HG03378 (cell line): ENCODE measurements around the gene VSTM2L.
"Not testable (repeated sequence)": the region's sequence is repeated elsewhere in the genome, so short reads cannot be mapped to it uniquely, and the experiment has no call there.

Experiments used
- ATAC-seq: cut with Tn5 transposase; IDR thresholded peaks from one replicate; pipeline ENCODE4 v1.9.1; 2021; ENCODE audit warnings: mild to moderate bottlenecking, moderate library complexity; ENCODE audit not compliant: unreplicated experiment

VSTM2L gene

DNA sequence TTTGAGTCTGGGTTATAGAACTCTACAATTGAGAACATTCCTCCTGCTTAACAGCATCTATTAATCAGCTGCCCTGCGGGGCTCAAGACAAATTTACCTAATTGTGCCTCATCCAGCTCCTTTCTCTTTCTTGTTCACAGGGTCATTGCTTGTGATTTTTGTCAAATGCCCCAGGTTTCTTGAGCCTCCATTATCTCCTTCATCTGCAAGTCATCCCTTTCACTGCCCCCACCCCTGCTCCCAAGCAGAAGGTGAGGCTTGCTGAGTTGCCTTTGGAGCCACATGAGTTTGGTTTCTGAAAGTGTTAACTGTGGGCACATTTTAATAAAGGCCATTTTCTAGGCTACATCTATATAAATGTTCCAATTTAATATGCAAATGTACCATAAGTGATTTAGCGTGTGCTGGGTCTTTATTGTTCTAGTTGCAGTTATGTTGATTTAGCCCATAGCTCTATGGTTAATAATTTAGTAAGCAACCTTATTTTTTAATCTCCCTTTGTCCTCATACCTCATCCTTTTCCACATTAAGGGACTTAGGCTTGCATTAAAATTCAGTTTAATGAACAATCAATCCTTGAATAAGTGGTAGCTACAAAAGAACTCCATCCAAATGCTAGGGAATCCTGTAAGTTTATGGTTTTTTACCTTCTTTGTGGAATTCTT lies 56.1 kb downstream of the VSTM2L start:
- ATAC-seq: no peak

DNA sequence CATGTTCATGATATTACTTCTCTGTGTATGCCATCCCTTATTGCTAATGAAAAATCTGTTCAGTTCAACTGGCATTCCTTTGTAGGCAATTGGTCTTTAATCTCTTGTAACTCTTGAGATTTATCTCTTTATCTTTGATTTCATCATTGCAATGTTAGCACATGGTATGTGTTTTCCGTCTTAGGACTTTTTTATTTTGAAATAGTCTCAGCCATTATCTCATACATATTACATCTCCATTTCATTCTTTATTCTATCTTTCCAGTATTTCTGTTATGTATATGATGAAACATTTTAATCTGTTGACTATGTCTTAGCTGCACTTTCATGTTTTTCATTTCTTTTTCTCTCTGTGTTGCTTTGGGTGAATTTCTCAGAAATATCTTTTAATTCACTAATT lies 58.1 kb downstream of the VSTM2L start:
- no peak for ATAC-seq

DNA sequence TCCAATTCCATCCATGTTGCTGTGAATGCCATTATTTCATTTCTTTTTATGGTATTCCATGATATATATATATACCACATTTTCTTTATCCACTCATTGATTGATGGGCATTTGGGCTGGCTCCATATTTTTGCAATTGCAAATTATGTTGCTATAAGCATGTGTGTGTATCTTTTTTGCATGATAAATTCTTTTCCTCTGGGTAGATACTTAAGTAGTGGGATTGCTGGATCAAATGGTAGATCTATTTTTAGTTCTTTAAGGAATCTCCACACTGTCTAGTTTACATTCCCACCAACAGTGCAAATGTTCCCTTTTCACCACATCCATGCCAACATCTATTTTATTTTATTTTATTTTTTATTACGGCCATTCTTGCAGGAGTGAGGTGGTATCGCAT lies 60.6 kb downstream of the VSTM2L start:
- not testable (repeated sequence) for ATAC-seq

DNA sequence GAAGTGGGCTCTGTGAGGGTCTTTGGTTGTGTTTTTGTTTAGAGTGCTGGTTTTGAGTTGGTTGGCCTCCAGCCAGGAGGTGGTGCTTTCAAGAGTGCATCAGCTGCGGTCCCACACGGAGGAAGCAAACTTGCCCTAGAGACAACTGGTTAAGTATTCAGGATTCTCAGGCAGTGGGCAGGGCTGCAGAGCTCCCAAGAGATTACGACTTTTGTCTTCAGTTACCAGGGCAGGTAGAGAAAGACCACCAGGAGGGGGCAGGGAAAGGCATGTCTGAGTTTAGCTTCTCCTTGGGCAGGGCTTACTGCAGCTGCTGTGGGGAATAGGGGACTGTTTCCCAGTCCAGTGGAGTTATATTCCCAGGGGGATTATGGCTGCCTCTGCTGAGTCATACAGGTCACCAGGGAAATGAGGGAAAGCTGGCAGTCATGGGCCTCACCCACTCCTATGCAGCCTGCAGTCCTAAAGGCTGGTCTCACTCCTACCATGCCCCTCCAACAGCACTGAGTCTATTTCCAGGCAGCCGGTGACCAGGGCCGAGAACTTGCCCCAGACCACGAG lies 66.0 kb downstream of the VSTM2L start:
- no peak for ATAC-seq

DNA sequence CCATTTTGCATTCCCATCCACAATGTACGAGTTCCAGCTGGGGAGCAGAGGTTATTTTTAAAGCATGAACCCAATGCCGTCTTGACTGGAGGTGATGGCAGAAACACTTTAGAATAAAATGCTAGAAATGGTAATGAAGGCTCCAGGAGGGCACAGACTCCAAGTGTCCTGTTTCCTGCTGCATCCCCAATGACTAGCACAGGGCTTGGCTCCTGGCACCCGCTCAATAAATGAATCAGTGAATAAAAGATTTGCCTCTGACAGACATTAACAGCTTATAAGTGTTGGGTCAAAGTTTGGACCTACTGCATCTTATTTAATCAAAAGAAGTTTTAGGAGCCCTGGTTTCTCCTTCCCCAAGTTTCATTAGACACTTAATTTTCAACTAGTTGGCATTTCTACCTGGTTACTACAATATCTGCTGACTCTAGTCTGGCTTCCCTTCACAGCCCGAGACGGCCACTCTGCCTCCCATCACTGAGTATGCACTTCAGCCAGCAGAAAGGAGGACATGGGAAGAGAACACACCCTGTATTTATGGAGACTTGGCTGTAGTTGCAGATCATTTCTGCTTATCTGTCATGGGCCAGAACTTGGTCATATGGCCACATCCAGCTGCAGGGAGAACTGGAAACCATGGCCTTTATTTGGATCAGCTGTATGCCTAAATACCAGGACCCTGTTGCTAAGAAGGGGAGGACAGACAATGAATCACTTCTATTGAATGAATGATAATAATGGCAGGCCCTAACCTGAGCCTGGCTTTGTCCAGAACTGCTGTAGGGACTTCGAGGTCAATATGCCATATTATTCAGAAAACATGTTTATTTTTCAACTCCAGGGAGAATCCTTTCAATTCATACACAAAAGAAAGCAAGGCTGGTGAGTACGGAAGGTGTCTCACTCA lies 67.3 kb downstream of the VSTM2L start:
- ATAC-seq: no peak

DNA sequence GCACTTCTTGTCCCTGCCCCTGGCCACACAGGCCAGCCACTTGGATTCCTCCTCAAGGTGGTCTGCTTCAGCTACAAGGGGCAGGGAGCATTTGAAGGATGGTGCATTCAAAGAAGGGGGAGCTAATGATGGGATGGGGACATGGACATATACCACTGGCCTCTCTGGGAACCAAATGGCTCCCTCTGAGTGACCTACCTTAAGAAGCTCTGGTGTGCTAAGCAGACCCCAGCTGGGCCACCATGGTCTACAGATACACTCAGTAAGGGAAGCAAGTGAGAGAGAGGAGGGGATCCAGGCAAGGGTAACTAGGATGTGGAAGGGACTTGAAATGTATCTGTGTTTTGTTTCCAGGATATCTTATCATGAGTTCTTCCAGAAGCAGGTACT lies 67.9 kb downstream of the VSTM2L start:
- no peak for ATAC-seq

DNA sequence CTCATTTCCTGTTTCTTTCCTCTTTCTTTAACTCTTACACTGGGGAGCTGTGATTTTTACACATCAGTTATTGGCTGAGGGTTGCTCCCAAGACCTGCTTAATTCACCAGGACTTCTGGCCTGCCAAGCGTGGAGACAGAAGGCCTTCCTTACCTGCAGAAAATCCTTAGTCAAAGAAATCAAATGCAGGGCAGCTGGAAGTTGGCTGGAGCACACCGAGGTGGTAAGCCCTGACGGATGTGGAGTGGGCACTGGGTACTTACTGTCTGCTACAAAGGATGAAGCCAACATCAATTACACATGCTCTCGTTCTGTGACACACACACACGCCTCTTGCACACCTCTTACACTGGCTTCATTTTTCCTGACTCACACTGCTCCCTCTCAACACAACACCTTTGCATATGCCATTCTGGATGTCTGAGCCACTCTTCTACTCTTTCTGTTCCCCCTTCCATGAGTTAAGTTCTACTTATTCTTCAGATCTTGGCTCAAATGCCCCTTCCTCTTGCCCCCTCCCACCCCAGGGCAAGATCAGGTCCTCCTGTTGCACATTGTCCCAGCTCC lies 68.7 kb downstream of the VSTM2L start:
- no peak for ATAC-seq

DNA sequence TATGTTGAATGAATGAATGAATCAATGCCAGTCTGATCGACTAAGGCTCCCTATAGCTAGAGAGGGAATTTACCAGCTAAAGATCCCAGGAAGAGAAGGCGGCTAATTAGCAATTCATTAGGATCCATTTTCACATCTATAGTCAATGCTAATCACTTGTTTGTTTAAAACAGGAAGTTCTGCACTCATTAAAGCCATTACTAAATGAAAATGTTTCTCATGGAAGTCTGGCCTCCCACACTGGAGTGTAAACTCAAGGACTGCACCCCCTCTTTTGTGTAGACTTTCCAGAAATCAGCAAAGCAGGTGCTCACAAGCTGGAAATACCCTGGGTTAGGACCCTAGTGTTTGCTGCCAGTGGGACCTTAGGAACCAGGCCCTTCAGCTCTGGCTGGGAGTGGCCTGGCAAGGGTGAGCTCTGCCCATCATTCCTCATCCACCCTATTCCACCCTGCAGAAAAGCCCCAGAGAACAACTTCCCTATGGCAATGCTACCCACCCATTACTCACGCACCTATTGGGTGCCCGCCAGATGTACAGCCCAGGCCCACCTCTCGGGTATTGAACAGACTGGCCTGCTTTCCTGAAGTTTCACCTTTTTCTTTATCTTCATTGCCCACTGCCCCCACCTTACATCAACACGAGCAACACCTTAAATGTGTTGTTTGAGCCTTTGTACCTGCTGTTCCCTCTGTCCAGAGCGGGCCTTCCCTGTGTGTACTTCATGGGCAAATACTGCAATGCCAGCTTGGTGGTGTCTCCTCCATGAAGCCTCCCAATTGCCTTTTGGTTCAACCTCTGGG lies 69.5 kb downstream of the VSTM2L start:
- no peak for ATAC-seq

DNA sequence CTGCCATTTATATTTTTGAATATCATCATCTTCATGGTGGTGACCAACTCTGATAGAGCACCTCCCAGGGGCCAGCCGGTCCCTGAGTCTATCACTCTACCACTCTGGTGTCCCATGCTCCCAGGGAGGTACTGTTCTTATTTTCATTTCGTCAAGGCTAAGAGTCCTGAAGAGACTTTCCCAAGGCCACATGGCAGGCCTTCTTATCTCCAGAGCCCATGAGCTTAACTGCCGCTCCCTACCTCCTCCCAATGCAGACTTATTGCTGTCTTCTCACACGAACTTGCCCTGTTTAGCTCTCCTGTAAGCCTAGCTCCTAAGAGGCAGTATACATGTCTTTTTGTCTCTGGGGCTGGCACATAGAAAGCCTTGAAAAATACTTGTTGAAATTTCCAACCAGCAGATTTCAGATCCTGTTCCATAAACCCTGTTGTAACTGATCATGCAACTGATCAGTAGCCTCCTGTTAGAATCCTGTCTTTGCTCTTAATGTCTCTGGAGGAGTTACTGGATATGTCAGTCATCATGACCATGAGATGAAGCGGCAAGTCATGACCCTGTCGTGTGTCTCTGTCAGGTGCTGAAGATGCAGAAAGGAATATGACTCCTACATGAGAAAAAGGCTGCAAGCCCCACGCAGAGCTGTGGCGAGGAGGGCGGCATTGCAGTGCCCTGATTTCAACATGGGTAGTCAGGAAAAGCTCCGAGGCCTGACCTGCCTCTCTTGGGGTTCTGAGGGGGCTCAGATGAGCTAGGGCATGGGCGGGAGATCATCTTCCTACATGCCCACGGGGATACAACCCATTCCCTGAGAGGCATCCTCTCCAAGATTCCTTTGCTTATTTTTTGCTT lies 70.4 kb downstream of the VSTM2L start:
- no peak for ATAC-seq

DNA sequence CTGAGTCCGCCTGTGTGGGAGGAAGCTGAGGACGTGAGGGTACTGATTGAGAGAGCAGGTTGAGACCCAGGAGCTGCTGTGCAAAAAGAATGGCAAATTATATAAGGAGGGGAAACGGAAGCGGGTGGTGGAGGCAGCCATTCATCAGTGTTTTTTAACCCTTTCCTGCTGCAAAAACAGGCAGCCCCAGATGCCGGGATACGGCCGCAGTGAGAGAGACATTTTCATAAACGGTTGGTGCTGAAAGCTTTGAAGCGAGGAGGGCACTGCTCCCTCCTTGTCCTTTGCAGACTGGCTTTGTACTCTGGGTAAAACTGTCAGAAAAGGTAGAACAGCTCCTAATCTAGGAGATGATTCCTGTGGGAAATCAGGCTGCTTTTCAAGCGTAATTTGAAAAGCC lies 74.0 kb downstream of the VSTM2L start:
- ATAC-seq: no peak

DNA sequence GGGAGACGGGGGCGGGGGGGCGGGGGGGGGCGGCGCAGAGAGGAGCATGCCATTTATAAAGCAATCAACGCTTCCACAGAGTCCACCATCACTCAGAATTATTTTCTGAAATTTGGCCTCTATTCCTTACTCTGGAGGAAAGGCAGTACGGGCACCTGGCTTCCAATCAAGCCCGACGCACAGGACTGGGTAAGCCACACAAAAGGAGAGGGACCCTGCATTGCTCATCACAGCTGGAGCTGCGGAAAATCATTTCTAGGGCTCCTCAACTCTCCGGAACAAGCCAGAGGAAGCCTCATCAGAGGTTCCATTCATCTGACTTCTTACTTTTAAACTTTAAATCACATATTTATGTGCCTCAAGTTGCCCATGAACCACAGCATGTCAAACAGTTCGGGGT lies 74.4 kb downstream of the VSTM2L start:
- no peak for ATAC-seq

DNA sequence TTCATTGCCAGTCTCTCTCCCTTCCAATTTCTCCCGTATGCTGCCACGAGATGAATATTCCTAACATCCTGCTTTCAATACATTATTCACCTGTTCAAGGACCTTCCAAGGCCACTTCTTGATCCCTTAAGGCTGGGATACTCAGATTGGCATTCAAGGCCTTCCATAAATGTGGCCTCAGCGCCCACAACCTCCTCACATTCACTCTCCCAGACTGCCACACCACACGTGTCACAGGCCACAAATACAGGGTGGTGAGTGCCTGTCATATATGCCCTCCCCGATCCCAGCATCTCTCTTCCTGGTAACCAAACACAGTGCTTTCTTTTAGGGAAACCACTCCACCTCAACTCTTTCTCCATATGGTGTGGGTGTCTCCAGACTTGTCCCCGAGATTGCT lies 74.9 kb downstream of the VSTM2L start:
- no peak for ATAC-seq

DNA sequence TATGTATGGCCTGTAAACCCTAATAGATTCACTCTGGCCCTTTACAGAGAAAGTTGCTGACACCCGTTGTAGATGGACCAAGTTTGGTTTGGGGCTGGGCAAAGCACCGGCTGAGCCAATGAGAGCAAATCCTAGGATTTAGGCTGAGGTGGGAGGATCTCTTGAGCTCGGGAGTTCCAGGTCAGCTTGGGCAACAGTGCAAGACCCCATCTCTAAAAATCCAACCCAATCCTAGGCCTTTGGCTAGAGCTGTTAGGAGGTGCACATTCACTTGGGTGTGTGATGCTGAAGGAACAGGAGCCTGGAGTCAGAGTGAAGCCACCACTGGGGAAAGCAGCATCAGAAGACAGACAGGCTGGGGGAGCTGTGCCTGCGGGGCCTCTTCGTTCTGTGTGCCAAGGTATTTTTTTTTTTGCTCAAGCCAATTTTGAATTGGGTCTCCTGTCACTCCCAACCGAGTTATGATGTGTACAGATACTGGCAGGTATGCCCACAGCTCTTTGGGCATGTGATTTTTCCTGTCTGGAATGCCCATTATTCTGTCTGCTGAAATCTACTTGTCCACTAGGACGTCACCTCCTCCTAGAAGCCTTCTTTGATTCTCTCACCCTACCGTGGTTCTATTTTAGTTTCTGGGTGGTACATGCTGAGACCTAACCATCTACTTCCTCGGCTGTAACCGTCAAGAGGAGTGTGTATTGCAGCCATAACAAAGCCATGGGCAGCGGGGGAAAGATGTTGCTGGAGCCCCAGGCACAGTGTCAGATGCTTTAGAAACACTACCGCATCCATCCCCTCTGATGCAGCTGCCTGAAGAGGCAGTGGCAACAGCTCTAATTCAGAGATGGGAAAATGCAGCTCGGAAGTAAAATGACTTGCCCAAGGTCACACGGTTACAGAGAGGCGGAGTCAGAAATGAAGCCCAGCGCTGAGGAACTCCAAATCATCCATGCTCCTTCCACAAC lies 76.4 kb downstream of the VSTM2L start:
- no peak for ATAC-seq

DNA sequence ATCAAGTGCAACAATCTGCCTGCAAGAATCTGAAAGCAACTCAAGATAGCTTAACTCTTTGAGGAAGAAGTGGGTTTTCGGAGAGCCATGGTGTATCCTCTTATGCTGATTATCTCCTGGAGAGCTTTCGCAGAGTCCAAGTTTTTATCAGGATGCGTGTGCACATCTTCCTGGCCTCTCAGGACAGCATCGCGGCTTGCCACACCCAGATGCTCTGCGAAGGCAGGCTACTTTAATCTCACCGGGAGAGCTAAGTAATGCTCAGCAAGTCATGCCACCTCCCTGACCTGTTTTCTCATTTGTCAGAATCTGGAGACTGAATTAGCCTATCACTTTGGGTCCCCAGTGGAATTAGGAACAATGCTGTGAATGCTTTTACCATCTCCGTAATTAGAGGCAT lies 77.5 kb downstream of the VSTM2L start:
- no peak for ATAC-seq

DNA sequence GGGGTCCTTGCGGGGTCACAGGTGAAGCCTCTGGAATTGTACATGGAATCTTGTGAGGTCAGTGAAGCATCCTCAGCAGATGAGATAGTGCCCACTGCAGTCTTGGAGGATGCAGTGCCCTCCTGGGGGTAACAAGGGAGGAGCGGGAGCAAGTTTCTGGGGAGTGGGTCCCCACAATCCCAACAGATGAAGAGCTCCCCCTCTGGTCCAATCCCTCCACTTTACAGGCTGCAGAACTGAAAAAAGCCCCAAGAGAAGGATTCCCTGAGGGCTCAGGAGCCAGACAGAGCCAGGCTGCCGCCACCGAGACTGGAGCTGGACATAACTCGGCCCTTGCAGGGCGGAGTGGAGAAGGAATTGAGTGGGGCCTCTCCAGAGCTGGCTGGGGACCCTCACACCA lies 77.9 kb downstream of the VSTM2L start:
- ATAC-seq: no peak

DNA sequence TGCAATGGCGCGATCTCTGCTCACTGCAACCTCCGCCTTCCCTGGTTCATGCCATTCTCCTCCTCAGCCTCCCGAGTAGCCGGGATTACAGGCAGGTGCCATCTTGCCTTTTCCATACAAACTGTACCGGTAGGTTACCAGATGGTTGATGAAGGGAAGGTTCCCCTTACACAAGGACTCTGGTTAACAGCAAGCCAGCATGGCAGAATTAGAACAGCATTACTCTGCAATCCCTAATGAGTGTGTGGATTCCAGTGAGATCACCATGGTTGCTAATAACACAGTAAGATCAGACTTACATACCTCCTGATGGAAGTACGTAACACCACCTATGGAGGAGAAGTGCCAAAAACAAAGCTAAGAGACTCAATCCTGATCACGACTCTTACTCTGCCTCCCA lies 78.6 kb downstream of the VSTM2L start:
- no peak for ATAC-seq

DNA sequence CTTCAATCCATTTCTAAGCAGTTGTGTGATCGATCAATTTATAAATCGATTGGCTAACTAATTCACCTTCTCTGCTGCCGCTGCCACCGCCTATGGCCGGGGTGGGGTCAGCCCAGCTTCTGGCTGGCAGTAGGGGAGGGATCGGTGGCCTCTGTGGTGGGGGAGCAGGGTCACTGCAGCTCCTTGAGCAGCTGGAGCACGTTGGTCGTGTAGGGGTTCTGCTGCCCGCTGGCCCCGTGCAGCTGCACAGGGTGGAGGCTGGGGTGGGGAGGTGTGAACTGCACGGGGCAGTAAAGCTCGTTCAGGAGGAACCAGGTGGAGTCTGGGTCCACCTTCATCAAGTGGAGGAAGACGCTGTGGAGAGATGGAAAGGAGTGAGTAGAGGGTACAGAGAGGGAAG lies 80.4 kb downstream of the VSTM2L start:
- no peak for ATAC-seq

DNA sequence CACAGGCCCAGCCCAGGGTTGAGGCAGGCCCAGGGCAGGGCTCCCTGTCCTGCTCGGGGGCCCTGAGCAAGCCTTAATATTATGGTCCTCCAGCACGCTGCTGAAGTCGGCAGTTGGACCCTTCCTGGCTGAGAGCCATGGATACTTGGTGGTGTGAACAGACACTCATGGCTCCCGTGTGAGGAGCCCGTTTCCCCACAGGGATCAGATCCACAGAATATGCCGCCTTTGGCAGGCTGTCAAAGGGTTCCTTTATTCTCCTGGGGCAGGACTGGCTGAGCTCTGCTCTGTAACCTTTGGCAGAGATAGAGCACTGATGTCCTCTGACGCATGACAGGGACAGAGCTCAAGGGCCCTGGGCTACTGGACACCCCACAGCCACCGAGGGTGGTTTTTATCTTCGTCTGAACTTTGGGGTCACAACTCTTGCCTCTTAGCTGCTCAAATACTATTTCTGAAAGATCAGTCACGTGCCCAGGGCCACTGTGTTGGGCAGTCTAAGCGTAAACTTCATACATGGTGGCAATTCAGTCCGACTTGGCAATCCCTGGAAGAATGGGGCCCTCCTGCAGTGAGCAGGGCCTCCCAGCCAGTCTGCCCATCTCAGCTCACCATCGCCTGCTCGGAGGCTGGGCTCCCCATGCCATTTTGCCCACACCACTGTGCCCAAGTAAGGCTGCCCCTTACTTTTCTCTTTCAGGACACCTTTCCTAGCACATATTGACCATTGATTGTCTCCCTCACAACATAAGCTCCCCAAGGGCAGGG lies 81.3 kb downstream of the VSTM2L start:
- no peak for ATAC-seq
